GM12878 (cell line): ENCODE measurements around the gene DPYSL3. TPM values are rescaled to one million over a fixed set of nuclear protein-coding genes. Genes with fewer than 3 reads are reported as not detected.

ENCODE experiments used
- ASH2L ChIP-seq: fragments of 300-600, 200-600 bp; sonication (generic); IDR thresholded peaks from 2 replicates; pipeline ENCODE4 v1.6.1; 2017; ENCODE audit warnings: low read depth, mild to moderate bottlenecking, borderline replicate concordance
- BACH1 ChIP-seq: fragments of 450-650 bp; IDR thresholded peaks from 2 replicates; pipeline ENCODE4 v1.6.1; 2017; ENCODE audit warnings: mild to moderate bottlenecking, borderline replicate concordance
- BHLHE40 ChIP-seq, 2 experiments: fragments of 450-650 bp in 1 of 2; IDR thresholded peaks; 2 replicates each; pipeline ENCODE4 v1.6.1; 2011 to 2017; ENCODE audit warnings: low read depth in 2 of 2, borderline replicate concordance in 1 of 2, improper control_type of control experiment in 1 of 2, low read length in 1 of 2, mild to moderate bottlenecking in 1 of 2
- CREM ChIP-seq: IDR thresholded peaks from 2 replicates; pipeline ENCODE4 v1.6.1; 2014; ENCODE audit warnings: antibody characterized with exemption, low read depth
- EED ChIP-seq: sonication (generic); IDR thresholded peaks from 2 replicates; pipeline ENCODE4 v1.6.1; 2016; ENCODE audit warnings: antibody characterized with exemption, low read depth
- FOXK2 ChIP-seq: fragments of 450-650 bp; IDR thresholded peaks from 2 replicates; pipeline ENCODE4 v1.6.1; 2017; ENCODE audit warnings: mild to moderate bottlenecking, moderate library complexity
- IRF4 ChIP-seq: IDR thresholded peaks from 2 replicates; pipeline ENCODE4 v1.6.1; 2011; ENCODE audit warnings: low read depth, low read length
- LARP7 ChIP-seq: fragments of 450-650 bp; IDR thresholded peaks from 2 replicates; pipeline ENCODE4 v1.6.1; 2017; ENCODE audit warnings: mild to moderate bottlenecking
- MEF2A ChIP-seq: IDR thresholded peaks from 2 replicates; pipeline ENCODE4 v1.6.1; 2011; ENCODE audit warnings: low read depth, mild to moderate bottlenecking, low read length, moderate library complexity; ENCODE audit not compliant: insufficient read depth
- MEF2B ChIP-seq: fragments of 450-650 bp; IDR thresholded peaks from 2 replicates; pipeline ENCODE4 v1.6.1; 2018; ENCODE audit warnings: mild to moderate bottlenecking, moderate library complexity; ENCODE audit not compliant: partially characterized antibody, poor library complexity, severe bottlenecking
- MTA2 ChIP-seq: fragments of 450-650 bp; IDR thresholded peaks from 2 replicates; pipeline ENCODE4 v1.6.1; 2016; ENCODE audit warnings: low read depth, mild to moderate bottlenecking, moderate library complexity
- NBN ChIP-seq: fragments of 450-650 bp; IDR thresholded peaks from 2 replicates; pipeline ENCODE4 v1.6.1; 2016
- NR2F1 ChIP-seq: fragments of 450-650 bp; conservative IDR thresholded peaks from 2 replicates; pipeline ENCODE4 v1.6.1; 2017; ENCODE audit warnings: mild to moderate bottlenecking
- NRF1 ChIP-seq: conservative IDR thresholded peaks from 2 replicates; pipeline ENCODE4 v1.6.1; 2011; ENCODE audit warnings: mild to moderate bottlenecking, low read depth, low read length, improper control_type of control experiment
- SREBF2 ChIP-seq: IDR thresholded peaks from 2 replicates; pipeline ENCODE4 v1.6.1; 2012; ENCODE audit warnings: mild to moderate bottlenecking, low read length
- STAT3 ChIP-seq: IDR thresholded peaks from 2 replicates; pipeline ENCODE4 v1.6.1; 2011; ENCODE audit warnings: low read depth, low read length, improper control_type of control experiment
- TARDBP ChIP-seq: IDR thresholded peaks from 2 replicates; pipeline ENCODE4 v1.6.1; 2016; ENCODE audit warnings: borderline replicate concordance
- TCF7 ChIP-seq: IDR thresholded peaks from 2 replicates; pipeline ENCODE4 v1.6.1; 2014; ENCODE audit warnings: antibody characterized with exemption, borderline replicate concordance
- ZNF217 ChIP-seq: fragments of 450-650 bp; IDR thresholded peaks from 2 replicates; pipeline ENCODE4 v1.6.1; 2017; ENCODE audit warnings: antibody characterized with exemption, mild to moderate bottlenecking
- polyA plus RNA-seq, 11 experiments: library from polyadenylated mRNA; depleted of rRNA in 4 of 11; unstranded in 6 of 11; stranded (reverse) in 5 of 11; fragments of >200 nt; fragmentation: Nextera tagmentation in 4 of 11; fragmentation: Illumina TruSeq in 1 of 11; extraction: Ambion mirVana in 4 of 11; extraction: Trizol in 1 of 11; gene quantifications; 1 replicate in 1 of 11; 2 replicates in 10 of 11; pipeline versions ENCODE4 v1.2.1 to v1.2.3, GENCODE V29; 2011 to 2016; ENCODE audit warnings: inconsistent platforms in 2 of 11, missing spikeins in 2 of 11, low read depth in 1 of 11
- total RNA-seq, 4 experiments: library from RNA; depleted of rRNA in 3 of 4; stranded (reverse); fragments of >200 nt in 3 of 4; fragmentation: Illumina TruSeq in 1 of 4; extraction: Trizol in 1 of 4; gene quantifications; 2 replicates each; pipeline versions ENCODE4 v1.2.1 to v1.2.3, GENCODE V29; 2013 to 2021
- TF ChIP-seq, protein P1 (sequence below): fragments of 450-650 bp; formaldehyde crosslinking; IDR thresholded peaks from 2 replicates; pipeline ENCODE4 v1.4.0; 2022; ENCODE audit warnings: mild to moderate bottlenecking, moderate library complexity
- TF ChIP-seq, protein P2 (sequence below): fragments of 450-650 bp; IDR thresholded peaks from 2 replicates; pipeline ENCODE4 v1.6.1; 2017; ENCODE audit warnings: mild to moderate bottlenecking, low read depth, inconsistent platforms; ENCODE audit not compliant: poor library complexity, severe bottlenecking
- TF ChIP-seq, protein P3 (sequence below): IDR thresholded peaks from 2 replicates; pipeline ENCODE4 v1.6.1; 2011; ENCODE audit warnings: mild to moderate bottlenecking, low read depth, low read length, moderate library complexity; ENCODE audit not compliant: insufficient replicate concordance
- TF ChIP-seq, protein P4 (sequence below): fragments of 450-650 bp; IDR thresholded peaks from 2 replicates; pipeline ENCODE4 v1.6.1; 2017; ENCODE audit warnings: low read depth, mild to moderate bottlenecking, moderate library complexity

The DPYSL3 gene
- total and polyA plus RNA-seq, 10 of the 15 experiments (the other 5 are each of a cell fraction or from before 2014, with no cell fraction given) = 0.08 to 1.5 (median 0.45) TPM; not detected in 1

DNA sequence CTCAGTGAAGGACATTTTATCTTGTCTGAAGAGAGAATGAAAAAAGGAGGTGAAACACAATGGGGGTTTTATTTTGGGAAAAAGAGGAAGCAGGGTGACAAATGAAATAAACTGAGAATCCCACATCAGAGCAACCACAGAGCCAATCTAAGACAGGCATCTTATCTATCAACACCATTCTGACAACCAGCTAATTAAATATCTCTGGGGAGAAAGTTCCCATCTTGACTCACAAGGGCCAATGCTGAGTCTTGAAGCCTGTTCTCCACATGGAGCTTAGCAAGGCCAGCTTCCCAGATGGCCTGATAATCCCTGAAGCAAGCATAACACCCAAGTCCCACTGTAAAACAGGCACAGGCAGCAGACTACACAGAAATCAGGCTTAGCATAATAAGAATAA is 30.4 kb downstream of the DPYSL3 start (continued):
- TF ChIP-seq, protein P1, sequence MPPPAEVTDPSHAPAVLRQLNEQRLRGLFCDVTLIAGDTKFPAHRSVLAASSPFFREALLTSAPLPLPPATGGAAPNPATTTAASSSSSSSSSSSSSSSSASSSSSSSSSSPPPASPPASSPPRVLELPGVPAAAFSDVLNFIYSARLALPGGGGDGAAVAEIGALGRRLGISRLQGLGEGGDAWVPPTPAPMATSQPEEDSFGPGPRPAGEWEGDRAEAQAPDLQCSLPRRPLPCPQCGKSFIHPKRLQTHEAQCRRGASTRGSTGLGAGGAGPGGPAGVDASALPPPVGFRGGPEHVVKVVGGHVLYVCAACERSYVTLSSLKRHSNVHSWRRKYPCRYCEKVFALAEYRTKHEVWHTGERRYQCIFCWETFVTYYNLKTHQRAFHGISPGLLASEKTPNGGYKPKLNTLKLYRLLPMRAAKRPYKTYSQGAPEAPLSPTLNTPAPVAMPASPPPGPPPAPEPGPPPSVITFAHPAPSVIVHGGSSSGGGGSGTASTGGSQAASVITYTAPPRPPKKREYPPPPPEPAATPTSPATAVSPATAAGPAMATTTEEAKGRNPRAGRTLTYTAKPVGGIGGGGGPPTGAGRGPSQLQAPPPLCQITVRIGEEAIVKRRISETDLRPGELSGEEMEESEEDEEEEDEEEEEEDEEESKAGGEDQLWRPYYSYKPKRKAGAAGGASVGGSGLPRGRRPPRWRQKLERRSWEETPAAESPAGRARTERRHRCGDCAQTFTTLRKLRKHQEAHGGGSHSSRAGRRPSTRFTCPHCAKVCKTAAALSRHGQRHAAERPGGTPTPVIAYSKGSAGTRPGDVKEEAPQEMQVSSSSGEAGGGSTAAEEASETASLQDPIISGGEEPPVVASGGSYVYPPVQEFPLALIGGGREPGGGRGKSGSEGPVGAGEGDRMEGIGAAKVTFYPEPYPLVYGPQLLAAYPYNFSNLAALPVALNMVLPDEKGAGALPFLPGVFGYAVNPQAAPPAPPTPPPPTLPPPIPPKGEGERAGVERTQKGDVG = no peak
- TF ChIP-seq MEF2A (0 out of 2 replicates have a peak, but pooled peaks have one; percentile 52), IRF4 (no peak), MEF2B (peak; percentile 94), FOXK2 (no peak), ASH2L (no peak), TCF7 (peak; percentile 94), ZNF217 (peak; percentile 89), TARDBP (no peak), NRF1 (no peak), BACH1 (peak; percentile 38; the same call in 1 of the 2 replicates), BHLHE40 (IDR thresholded peaks at IDR 0.05; ENCODE audit: borderline replicate concordance in 1 of 2, low read depth in 2 of 2, low read length in 1 of 2) (peak in 1 of 2 experiments; percentile 30; a peak in 1 of 4 replicates), MTA2 (peak; percentile 99), LARP7 (no peak), NBN (peak; percentile 67), NR2F1 (peak; percentile 34; the same call in 1 of the 2 replicates), EED (0 out of 2 replicates have a peak, but pooled peaks have one; percentile 17), CREM (peak; percentile 40; the same call in 1 of the 2 replicates), SREBF2 (no peak), STAT3 (0 out of 2 replicates have a peak, but pooled peaks have one; percentile 63)
- TF ChIP-seq, protein P2, sequence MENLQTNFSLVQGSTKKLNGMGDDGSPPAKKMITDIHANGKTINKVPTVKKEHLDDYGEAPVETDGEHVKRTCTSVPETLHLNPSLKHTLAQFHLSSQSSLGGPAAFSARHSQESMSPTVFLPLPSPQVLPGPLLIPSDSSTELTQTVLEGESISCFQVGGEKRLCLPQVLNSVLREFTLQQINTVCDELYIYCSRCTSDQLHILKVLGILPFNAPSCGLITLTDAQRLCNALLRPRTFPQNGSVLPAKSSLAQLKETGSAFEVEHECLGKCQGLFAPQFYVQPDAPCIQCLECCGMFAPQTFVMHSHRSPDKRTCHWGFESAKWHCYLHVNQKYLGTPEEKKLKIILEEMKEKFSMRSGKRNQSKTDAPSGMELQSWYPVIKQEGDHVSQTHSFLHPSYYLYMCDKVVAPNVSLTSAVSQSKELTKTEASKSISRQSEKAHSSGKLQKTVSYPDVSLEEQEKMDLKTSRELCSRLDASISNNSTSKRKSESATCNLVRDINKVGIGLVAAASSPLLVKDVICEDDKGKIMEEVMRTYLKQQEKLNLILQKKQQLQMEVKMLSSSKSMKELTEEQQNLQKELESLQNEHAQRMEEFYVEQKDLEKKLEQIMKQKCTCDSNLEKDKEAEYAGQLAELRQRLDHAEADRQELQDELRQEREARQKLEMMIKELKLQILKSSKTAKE = peak; percentile 67
- TF ChIP-seq, protein P3, sequence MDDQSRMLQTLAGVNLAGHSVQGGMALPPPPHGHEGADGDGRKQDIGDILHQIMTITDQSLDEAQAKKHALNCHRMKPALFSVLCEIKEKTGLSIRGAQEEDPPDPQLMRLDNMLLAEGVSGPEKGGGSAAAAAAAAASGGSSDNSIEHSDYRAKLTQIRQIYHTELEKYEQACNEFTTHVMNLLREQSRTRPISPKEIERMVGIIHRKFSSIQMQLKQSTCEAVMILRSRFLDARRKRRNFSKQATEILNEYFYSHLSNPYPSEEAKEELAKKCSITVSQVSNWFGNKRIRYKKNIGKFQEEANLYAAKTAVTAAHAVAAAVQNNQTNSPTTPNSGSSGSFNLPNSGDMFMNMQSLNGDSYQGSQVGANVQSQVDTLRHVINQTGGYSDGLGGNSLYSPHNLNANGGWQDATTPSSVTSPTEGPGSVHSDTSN = peak; percentile 47
- TF ChIP-seq, protein P4, sequence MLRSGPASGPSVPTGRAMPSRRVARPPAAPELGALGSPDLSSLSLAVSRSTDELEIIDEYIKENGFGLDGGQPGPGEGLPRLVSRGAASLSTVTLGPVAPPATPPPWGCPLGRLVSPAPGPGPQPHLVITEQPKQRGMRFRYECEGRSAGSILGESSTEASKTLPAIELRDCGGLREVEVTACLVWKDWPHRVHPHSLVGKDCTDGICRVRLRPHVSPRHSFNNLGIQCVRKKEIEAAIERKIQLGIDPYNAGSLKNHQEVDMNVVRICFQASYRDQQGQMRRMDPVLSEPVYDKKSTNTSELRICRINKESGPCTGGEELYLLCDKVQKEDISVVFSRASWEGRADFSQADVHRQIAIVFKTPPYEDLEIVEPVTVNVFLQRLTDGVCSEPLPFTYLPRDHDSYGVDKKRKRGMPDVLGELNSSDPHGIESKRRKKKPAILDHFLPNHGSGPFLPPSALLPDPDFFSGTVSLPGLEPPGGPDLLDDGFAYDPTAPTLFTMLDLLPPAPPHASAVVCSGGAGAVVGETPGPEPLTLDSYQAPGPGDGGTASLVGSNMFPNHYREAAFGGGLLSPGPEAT = peak; percentile 69
